DND-41 (cell line): Measurements from ENCODE around the gene CKAP2L.

Experiments
- ATAC-seq: fragments of 200-7000 bp; cut with Tn5 transposase; 3 replicates; pipeline ENCODE4 v1.9.1; 2021; ENCODE audit warnings: low read depth; ENCODE audit not compliant: insufficient read depth
- DNase-seq: peaks from one replicate; pipeline ENCODE4 v3.0.0-alpha.2; 2020
- H2AFZ ChIP-seq: 2 replicates; pipeline ENCODE4 v1.6.0; 2012; ENCODE audit warnings: low read depth, low read length
- H3K27ac ChIP-seq: 2 replicates; pipeline ENCODE4 v1.5.1; 2012; ENCODE audit warnings: low read length, inconsistent platforms
- H3K27me3 ChIP-seq: fragments of 200-600 bp; sonication (generic); 2 replicates; pipeline ENCODE4 v1.6.0; 2012; ENCODE audit warnings: low read length, mild to moderate bottlenecking, inconsistent platforms; ENCODE audit not compliant: insufficient read depth, poor library complexity
- H3K36me3 ChIP-seq: 2 replicates; pipeline ENCODE4 v1.5.1; 2012; ENCODE audit warnings: low read length, inconsistent platforms; ENCODE audit not compliant: insufficient read depth
- H3K4me1 ChIP-seq: 2 replicates; pipeline ENCODE4 v1.5.1; 2012; ENCODE audit warnings: mild to moderate bottlenecking, low read length; ENCODE audit not compliant: insufficient read depth
- H3K4me2 ChIP-seq: 2 replicates; pipeline ENCODE4 v1.6.0; 2012; ENCODE audit warnings: mild to moderate bottlenecking, moderate library complexity, low read length, inconsistent platforms; ENCODE audit not compliant: insufficient read depth
- H3K4me3 ChIP-seq, 2 experiments: fragments of 200-600 bp in 1 of 2; shearing (Covaris generic) in 1 of 2; 2 replicates each; pipeline ENCODE4 v1.5.1; 2012 to 2016; ENCODE audit warnings: inconsistent platforms in 2 of 2, low read length in 2 of 2, mild to moderate bottlenecking in 2 of 2, low read depth in 1 of 2, moderate library complexity in 1 of 2
- H3K79me2 ChIP-seq: 2 replicates; pipeline ENCODE4 v1.6.0; 2012; ENCODE audit warnings: low read length, inconsistent platforms; ENCODE audit not compliant: insufficient read depth
- H3K9ac ChIP-seq: 2 replicates; pipeline ENCODE4 v1.6.0; 2012; ENCODE audit warnings: low read depth, mild to moderate bottlenecking, inconsistent platforms, low read length, moderate library complexity
- H3K9me3 ChIP-seq: 2 replicates; pipeline ENCODE4 v1.5.1; 2012; ENCODE audit warnings: low read length, moderate library complexity, mild to moderate bottlenecking, inconsistent platforms; ENCODE audit not compliant: insufficient read depth, severe bottlenecking
- H4K20me1 ChIP-seq: 2 replicates; pipeline ENCODE4 v1.6.0; 2012; ENCODE audit warnings: low read length; ENCODE audit not compliant: insufficient read depth
- CTCF ChIP-seq: IDR thresholded peaks from 2 replicates; pipeline ENCODE4 v1.5.1; 2012; ENCODE audit warnings: borderline replicate concordance, low read length, moderate library complexity, mild to moderate bottlenecking; ENCODE audit not compliant: poor library complexity, severe bottlenecking; ENCODE audit errors: extremely low read depth
- EZH2 ChIP-seq: IDR thresholded peaks from 3 replicates; pipeline ENCODE4 v1.6.1; 2012; ENCODE audit warnings: borderline replicate concordance, low read depth, mild to moderate bottlenecking, moderate library complexity, low read length, inconsistent platforms; ENCODE audit not compliant: severe bottlenecking

Gene CKAP2L

GRCh38 chr2:112751451-112752197 is 12.8 kb downstream of the CKAP2L start:
- Histone ChIP-seq H3K27me3 (no peaks in the 10 kb centered on the region), H3K79me2 (peaks cover 68% of the 10 kb centered on the region), H3K4me1 (peaks cover 5% of the 10 kb centered on the region; the same call in 1 of the 2 replicates), H3K4me3 (no peak overlapping the region), H3K9ac (no peak overlapping the region), H2AFZ (no peak overlapping the region), H3K36me3 (peaks cover 95% of the 10 kb centered on the region), H4K20me1 (peaks cover 15% of the 10 kb centered on the region; the same call in 1 of the 2 replicates), H3K4me2 (no peak overlapping the region), H3K27ac (no peak overlapping the region), H3K9me3 (no peaks in the 10 kb centered on the region)
- DNase-seq (no peak), ATAC-seq (no peak)
- no peak for TF ChIP-seq EZH2
- no peak for TF ChIP-seq CTCF

- H3K36me3 ChIP-seq: peaks cover 94% of the 10 kb centered on the region
- H3K79me2 ChIP-seq: peaks cover 61% of the 10 kb centered on the region
Observed at GRCh38 chr2:112750560-112750843, 13.9 kb downstream of the CKAP2L start.

GRCh38 chr2:112749755-112750559 is 14.5 kb downstream of the CKAP2L start:
- Histone ChIP-seq H3K79me2 (peaks cover 57% of the 10 kb centered on the region), H4K20me1 (peaks cover 15% of the 10 kb centered on the region; the same call in 1 of the 2 replicates), H3K4me3 (no peak overlapping the region), H3K27ac (peak overlapping the region; percentile 1; the same call in 1 of the 2 replicates), H2AFZ (no peak overlapping the region), H3K9ac (no peak overlapping the region), H3K4me2 (no peak overlapping the region), H3K27me3 (no peaks in the 10 kb centered on the region), H3K4me1 (peaks cover 5% of the 10 kb centered on the region; the same call in 1 of the 2 replicates), H3K9me3 (no peaks in the 10 kb centered on the region), H3K36me3 (peaks cover 94% of the 10 kb centered on the region)
- ATAC-seq (peak; percentile 94), DNase-seq (peak; percentile 81)
- TF ChIP-seq CTCF (peak; percentile 96), EZH2 (no peak)

More at GRCh38 chr2:112750560-112750843, 13.9 kb downstream of the CKAP2L start:
- DNase-seq (no peak), ATAC-seq (no peak)
- Histone ChIP-seq H3K4me3 (no peak overlapping the region), H3K9ac (no peak overlapping the region), H3K4me2 (no peak overlapping the region), H3K9me3 (no peaks in the 10 kb centered on the region), H3K27ac (0 out of 2 replicates have a peak overlapping the region, but pooled peaks have one; percentile 1), H2AFZ (no peak overlapping the region), H3K4me1 (peaks cover 5% of the 10 kb centered on the region; the same call in 1 of the 2 replicates), H4K20me1 (peaks cover 15% of the 10 kb centered on the region; the same call in 1 of the 2 replicates), H3K27me3 (no peaks in the 10 kb centered on the region)
- no peak for TF ChIP-seq CTCF
- TF ChIP-seq EZH2: no peak
